GM23248 (cell line): ENCODE data around the gene PRKRIP1.

Source experiments
- EZH2 ChIP-seq: fragments of 200-600 bp; sonication (generic); IDR thresholded peaks from 2 replicates; pipeline ENCODE4 v1.6.1; 2018; ENCODE audit warnings: antibody characterized with exemption, mild to moderate bottlenecking; ENCODE audit not compliant: insufficient read depth, poor library complexity, severe bottlenecking
- EZH2phosphoT487 ChIP-seq: fragments of 200-600 bp; sonication (generic); IDR thresholded peaks from 2 replicates; pipeline ENCODE4 v1.6.1; 2018; ENCODE audit warnings: antibody characterized with exemption, moderate library complexity, mild to moderate bottlenecking, low read depth; ENCODE audit not compliant: insufficient read depth

GRCh38 chr7:102413611-102414010 is 17.4 kb downstream of the PRKRIP1 start:
- no peak for TF ChIP-seq EZH2
- TF ChIP-seq EZH2phosphoT487 = no peak
